ENCODE results near the gene SLC26A9.

SLC26A9 gene

GRCh38 chr1:205918955-205919746 is 24.1 kb downstream of the SLC26A9 start:
- no peaks in the 10 kb centered on the region for H3K36me3 ChIP-seq (ENCODE audit: control insufficient read depth in 2 of 2, insufficient read depth in 1 of 2, low read length in 2 of 2)
- POLR2A ChIA-PET: interaction anchor here (0.5 to 3.2 kb wide), 2 partner anchors 58 to 606 kb away, joined by 3 to 18 read pairs; no protein-coding TSS in a partner anchor
- H3K4me3 ChIP-seq (ENCODE audit: low read depth, low read length): no peak overlapping the region
- H3K27ac ChIP-seq (ENCODE audit: extremely low read depth, low read depth, low read length): no peak overlapping the region
- CTCF ChIA-PET: interaction anchor here (0.5 to 15.6 kb wide), 40 partner anchors 8 to 807 kb away, joined by 3 to 527 read pairs (median 4); partner anchors contain the start of gene SLC26A9
- TF ChIP-seq ZNF140 (tag by site-specific recombination; IDR thresholded peaks at IDR 0.05) (no peak), ZNF654 (tag by site-specific recombination; IDR thresholded peaks at IDR 0.05; ENCODE audit: low read depth) (peak; percentile 98), ZNF600 (tag by site-specific recombination; IDR thresholded peaks at IDR 0.05) (peak; percentile 58; the same call in 1 of the 2 replicates), ZNF660 (tag by site-specific recombination; IDR thresholded peaks at IDR 0.05) (0 out of 2 replicates have a peak, but pooled peaks have one; percentile 38), GLI2 (tag by site-specific recombination; IDR thresholded peaks at IDR 0.05; ENCODE audit: borderline replicate concordance, low read depth) (no peak), WT1 (tag by site-specific recombination; IDR thresholded peaks at IDR 0.05) (peak; percentile 47; the same call in 1 of the 2 replicates), SP7 (tag by site-specific recombination; IDR thresholded peaks at IDR 0.05) (0 out of 2 replicates have a peak, but pooled peaks have one; percentile 30), ZNF692 (tag by site-specific recombination; IDR thresholded peaks at IDR 0.05) (peak; percentile 51; the same call in 1 of the 2 replicates), ZBTB48 (tag by site-specific recombination; IDR thresholded peaks at IDR 0.05) (peak; percentile 30; the same call in 1 of the 2 replicates), CTCF (tag by site-specific recombination; IDR thresholded peaks at IDR 0.05) (peak; percentile 95), GLIS1 (tag by site-specific recombination; IDR thresholded peaks at IDR 0.05) (0 out of 2 replicates have a peak, but pooled peaks have one; percentile 8), SCRT1 (tag by site-specific recombination; IDR thresholded peaks at IDR 0.05; ENCODE audit: borderline replicate concordance) (no peak), ZFP69B (tag by site-specific recombination; IDR thresholded peaks at IDR 0.05) (0 out of 2 replicates have a peak, but pooled peaks have one; percentile 21), KLF17 (tag by site-specific recombination; IDR thresholded peaks at IDR 0.05) (0 out of 2 replicates have a peak, but pooled peaks have one; percentile 26), ZNF2 (tag by site-specific recombination; IDR thresholded peaks at IDR 0.05) (0 out of 2 replicates have a peak, but pooled peaks have one; percentile 46), ZNF544 (tag by site-specific recombination; IDR thresholded peaks at IDR 0.05) (no peak), ZBTB17 (tag by site-specific recombination; IDR thresholded peaks at IDR 0.05) (peak; percentile 76; the same call in 1 of the 2 replicates)
- no peaks in the 10 kb centered on the region for H3K9me3 ChIP-seq (ENCODE audit: control insufficient read depth, insufficient read depth, low read depth, low read length)
- H3K4me1 ChIP-seq (ENCODE audit: control insufficient read depth, insufficient read depth, low read length): no peaks in the 10 kb centered on the region

GRCh38 chr1:205917466-205918238 is 25.6 kb downstream of the SLC26A9 start:
- no peaks in the 10 kb centered on the region for H3K9me3 ChIP-seq (ENCODE audit: control insufficient read depth, insufficient read depth, low read depth, low read length)
- ChIA-PET CTCF (interaction anchor here (0.6 to 15.6 kb wide), 21 partner anchors 10 to 329 kb away, joined by 3 to 527 read pairs (median 6); partner anchors contain the start of gene SLC26A9), POLR2A (interaction anchor here (1.3 to 3.2 kb wide), 2 partner anchors 59 to 60 kb away, joined by 7 to 18 read pairs; no protein-coding TSS in a partner anchor)
- H3K27ac ChIP-seq (ENCODE audit: extremely low read depth, low read depth, low read length): no peak overlapping the region
- H3K4me3 ChIP-seq (ENCODE audit: low read depth, low read length): no peak overlapping the region
- no peaks in the 10 kb centered on the region for H3K36me3 ChIP-seq (ENCODE audit: control insufficient read depth in 2 of 2, insufficient read depth in 1 of 2, low read length in 2 of 2)
- no peaks in the 10 kb centered on the region for H3K4me1 ChIP-seq (ENCODE audit: control insufficient read depth, insufficient read depth, low read length)
- TF ChIP-seq ATF2 (tag by site-specific recombination; IDR thresholded peaks at IDR 0.05; ENCODE audit: low read depth) (no peak), ZNF138 (tag by site-specific recombination; IDR thresholded peaks at IDR 0.05; ENCODE audit: borderline replicate concordance) (no peak), ZNF555 (tag by site-specific recombination; conservative IDR thresholded peaks at IDR 0.05) (no peak), HIC1 (tag by site-specific recombination; IDR thresholded peaks at IDR 0.05) (no peak), ZNF19 (tag by site-specific recombination; IDR thresholded peaks at IDR 0.05; ENCODE audit: low read depth) (no peak), KLF17 (tag by site-specific recombination; IDR thresholded peaks at IDR 0.05) (no peak)
